Measurements from ENCODE around the gene RNF222. TPM values are rescaled to one million over a fixed set of nuclear protein-coding genes. Genes with fewer than 3 reads are reported as not detected.

The RNF222 gene
- total and polyA plus RNA-seq, 10 of the 15 experiments (the other 5 are each of a cell fraction or from before 2014, with no cell fraction given) = not detected

DNA sequence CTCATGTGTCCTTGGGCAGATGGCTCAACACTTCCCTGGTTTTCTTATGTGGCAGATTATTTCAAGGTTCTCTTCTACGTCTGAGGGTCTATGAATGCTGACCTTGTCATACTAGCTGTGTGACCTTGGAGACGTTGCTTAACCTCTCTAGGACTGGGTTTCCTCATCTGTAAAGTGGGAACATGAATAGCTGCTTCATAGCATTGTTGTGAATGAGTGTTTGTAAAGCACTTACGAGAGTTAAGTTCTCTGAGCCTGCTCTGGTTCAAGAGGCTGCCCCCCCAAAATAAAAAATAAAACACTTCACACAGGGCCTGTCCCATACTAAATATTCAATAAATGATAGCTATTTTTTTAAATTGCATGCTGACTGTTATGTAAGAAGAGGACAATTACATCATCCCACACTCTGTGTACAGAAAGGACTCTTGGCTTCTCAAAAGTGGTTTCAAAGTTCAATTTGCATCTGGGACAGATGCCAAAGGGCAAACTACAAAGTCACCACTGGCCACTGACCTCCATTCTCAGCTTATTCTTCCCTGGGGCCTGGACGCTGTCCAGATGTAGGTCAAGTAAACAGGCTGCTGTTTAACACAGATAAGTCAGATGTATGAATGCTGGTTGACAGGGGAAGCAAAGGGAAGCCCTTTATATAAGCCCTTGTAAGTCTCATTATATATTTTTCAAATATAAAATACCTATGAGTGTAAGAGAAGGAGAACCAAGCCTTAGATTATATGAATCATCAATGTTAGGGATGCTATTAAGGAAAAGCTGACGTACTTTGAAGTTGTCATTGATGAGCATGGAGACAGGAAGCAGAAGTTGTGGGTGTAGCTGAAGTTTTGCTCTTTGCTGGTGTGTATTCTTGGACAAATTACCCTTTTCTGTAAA, 22.7 kb upstream of the RNF222 start:
- no TSS peak for BruUV-seq (replicated peaks)
- TF ChIP-seq SREBF1 (IDR thresholded peaks at IDR 0.05; ENCODE audit: low read length) = no peak
- no peak overlapping the region for H3K9ac ChIP-seq (ENCODE audit: control insufficient read depth, insufficient read depth, low read length)
- H3K9me3 ChIP-seq (replicated peaks; ENCODE audit: control insufficient read depth, insufficient read depth, low read length) = no peaks in the 10 kb centered on the region
- H3K4me3 ChIP-seq = no peak overlapping the region
- ChIA-PET SMC1A (ENCODE audit: uncharacterized antibody, unreplicated experiment) (interaction anchor here (0.7 to 1.1 kb wide), 2 partner anchors 10 to 13 kb away, joined by 3 read pairs; no protein-coding TSS in a partner anchor), RAD21 (ENCODE audit: unreplicated experiment) (no interaction called here), CTCF (interaction anchor here (0.8 to 2.8 kb wide), 4 partner anchors 9 to 326 kb away, joined by 3 to 10 read pairs (median 4); no protein-coding TSS in a partner anchor), POLR2A (interaction anchor here (0.8 kb wide), 1 partner anchor 10 kb away, joined by 3 read pairs; no protein-coding TSS in a partner anchor)
- in situ Hi-C loops (cut with MboI) (no loop called here), intact Hi-C loops (cut with micrococcal nuclease; ENCODE audit: unreplicated experiment) (no loop called here)
- ATAC-seq (no peak), DNase-seq (ENCODE audit: low read depth, low spot score) (no peak), FAIRE-seq (no peak)
- no peak overlapping the region for H2AFZ ChIP-seq (ENCODE audit: control insufficient read depth, low read depth, low read length)
- no peaks in the 10 kb centered on the region for H3K4me1 ChIP-seq (ENCODE audit: control insufficient read depth, insufficient read depth, low read length)
- H4K20me1 ChIP-seq (ENCODE audit: control insufficient read depth, insufficient read depth) = no peaks in the 10 kb centered on the region
- no peak overlapping the region for H3K27ac ChIP-seq (ENCODE audit: control insufficient read depth, insufficient read depth)
- no peak overlapping the region for H3K4me2 ChIP-seq (ENCODE audit: control insufficient read depth, insufficient read depth)
- no peaks in the 10 kb centered on the region for H3K36me3 ChIP-seq (ENCODE audit: control insufficient read depth in 2 of 2, insufficient read depth in 2 of 2, low read length in 1 of 2)
- peaks cover 2 to 3% of the 10 kb centered on the region in 2 experiments; a peak in 3 of 4 replicates for H3K27me3 ChIP-seq (replicated peaks in 1 of 2; ENCODE audit: control insufficient read depth in 2 of 2, insufficient read depth in 2 of 2, low read length in 1 of 2)
- no peaks in the 10 kb centered on the region for H3K79me2 ChIP-seq (ENCODE audit: control insufficient read depth, insufficient read depth, low read length)
- 15% methylated on average over 5 of the region's 5 CpGs for WGBS (ENCODE audit: insufficient coverage, insufficient replicate concordance, low lambda C conversion rate, missing lambda C conversion rate)

DNA sequence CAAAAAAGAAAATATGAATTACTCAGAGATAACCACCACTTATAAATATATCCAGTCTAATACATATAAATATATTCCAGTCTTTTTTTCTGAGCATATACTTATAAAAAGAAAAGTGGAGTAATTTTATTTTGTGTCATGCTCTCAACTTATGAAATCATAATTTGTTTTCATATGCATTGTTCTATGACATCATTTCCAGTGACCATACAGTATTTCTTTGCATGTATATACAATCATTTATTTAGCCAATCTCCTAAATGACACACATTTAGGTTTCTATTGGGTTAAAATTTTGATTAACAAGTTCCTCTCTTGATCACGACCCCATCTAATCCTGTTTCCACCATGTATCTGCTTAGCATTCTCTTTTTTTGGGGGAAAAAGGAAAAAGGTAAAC, 21.7 kb upstream of the RNF222 start:
- POLR2A ChIA-PET = no interaction called here
- no peak overlapping the region for H3K4me2 ChIP-seq (ENCODE audit: control insufficient read depth, insufficient read depth)
- H3K9me3 ChIP-seq (replicated peaks; ENCODE audit: control insufficient read depth, insufficient read depth, low read length) = no peaks in the 10 kb centered on the region
- H3K9ac ChIP-seq (ENCODE audit: control insufficient read depth, insufficient read depth, low read length) = no peak overlapping the region
- no peak for ATAC-seq
- no peak for FAIRE-seq
- H3K36me3 ChIP-seq (ENCODE audit: control insufficient read depth in 2 of 2, insufficient read depth in 2 of 2, low read length in 1 of 2) = no peaks in the 10 kb centered on the region
- SMC1A ChIA-PET (ENCODE audit: uncharacterized antibody, unreplicated experiment) = no interaction called here
- H3K4me3 ChIP-seq = no peak overlapping the region
- in situ Hi-C loops (cut with MboI) = loop anchor here (10.0 kb wide), 1 partner anchor 595 kb away; no protein-coding TSS in a partner anchor
- peaks cover 2 to 3% of the 10 kb centered on the region in 2 experiments; a peak in 3 of 4 replicates for H3K27me3 ChIP-seq (replicated peaks in 1 of 2; ENCODE audit: control insufficient read depth in 2 of 2, insufficient read depth in 2 of 2, low read length in 1 of 2)
- no TSS peak for BruUV-seq (replicated peaks)
- TF ChIP-seq GABPA (IDR thresholded peaks at IDR 0.05; ENCODE audit: low read depth) (no peak), GATAD2B (conservative IDR thresholded peaks at IDR 0.05; ENCODE audit: low read depth) (no peak), CREM (IDR thresholded peaks at IDR 0.05; ENCODE audit: low read depth) (no peak), WRNIP1 (IDR thresholded peaks at IDR 0.05; ENCODE audit: borderline replicate concordance, low read depth, low read length) (no peak)
- TF ChIP-seq, protein P1, sequence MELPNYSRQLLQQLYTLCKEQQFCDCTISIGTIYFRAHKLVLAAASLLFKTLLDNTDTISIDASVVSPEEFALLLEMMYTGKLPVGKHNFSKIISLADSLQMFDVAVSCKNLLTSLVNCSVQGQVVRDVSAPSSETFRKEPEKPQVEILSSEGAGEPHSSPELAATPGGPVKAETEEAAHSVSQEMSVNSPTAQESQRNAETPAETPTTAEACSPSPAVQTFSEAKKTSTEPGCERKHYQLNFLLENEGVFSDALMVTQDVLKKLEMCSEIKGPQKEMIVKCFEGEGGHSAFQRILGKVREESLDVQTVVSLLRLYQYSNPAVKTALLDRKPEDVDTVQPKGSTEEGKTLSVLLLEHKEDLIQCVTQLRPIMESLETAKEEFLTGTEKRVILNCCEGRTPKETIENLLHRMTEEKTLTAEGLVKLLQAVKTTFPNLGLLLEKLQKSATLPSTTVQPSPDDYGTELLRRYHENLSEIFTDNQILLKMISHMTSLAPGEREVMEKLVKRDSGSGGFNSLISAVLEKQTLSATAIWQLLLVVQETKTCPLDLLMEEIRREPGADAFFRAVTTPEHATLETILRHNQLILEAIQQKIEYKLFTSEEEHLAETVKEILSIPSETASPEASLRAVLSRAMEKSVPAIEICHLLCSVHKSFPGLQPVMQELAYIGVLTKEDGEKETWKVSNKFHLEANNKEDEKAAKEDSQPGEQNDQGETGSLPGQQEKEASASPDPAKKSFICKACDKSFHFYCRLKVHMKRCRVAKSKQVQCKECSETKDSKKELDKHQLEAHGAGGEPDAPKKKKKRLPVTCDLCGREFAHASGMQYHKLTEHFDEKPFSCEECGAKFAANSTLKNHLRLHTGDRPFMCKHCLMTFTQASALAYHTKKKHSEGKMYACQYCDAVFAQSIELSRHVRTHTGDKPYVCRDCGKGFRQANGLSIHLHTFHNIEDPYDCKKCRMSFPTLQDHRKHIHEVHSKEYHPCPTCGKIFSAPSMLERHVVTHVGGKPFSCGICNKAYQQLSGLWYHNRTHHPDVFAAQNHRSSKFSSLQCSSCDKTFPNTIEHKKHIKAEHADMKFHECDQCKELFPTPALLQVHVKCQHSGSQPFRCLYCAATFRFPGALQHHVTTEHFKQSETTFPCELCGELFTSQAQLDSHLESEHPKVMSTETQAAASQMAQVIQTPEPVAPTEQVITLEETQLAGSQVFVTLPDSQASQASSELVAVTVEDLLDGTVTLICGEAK (IDR thresholded peaks at IDR 0.05; ENCODE audit: borderline replicate concordance) = no peak
- TF ChIP-seq, protein P2, sequence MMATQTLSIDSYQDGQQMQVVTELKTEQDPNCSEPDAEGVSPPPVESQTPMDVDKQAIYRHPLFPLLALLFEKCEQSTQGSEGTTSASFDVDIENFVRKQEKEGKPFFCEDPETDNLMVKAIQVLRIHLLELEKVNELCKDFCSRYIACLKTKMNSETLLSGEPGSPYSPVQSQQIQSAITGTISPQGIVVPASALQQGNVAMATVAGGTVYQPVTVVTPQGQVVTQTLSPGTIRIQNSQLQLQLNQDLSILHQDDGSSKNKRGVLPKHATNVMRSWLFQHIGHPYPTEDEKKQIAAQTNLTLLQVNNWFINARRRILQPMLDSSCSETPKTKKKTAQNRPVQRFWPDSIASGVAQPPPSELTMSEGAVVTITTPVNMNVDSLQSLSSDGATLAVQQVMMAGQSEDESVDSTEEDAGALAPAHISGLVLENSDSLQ (IDR thresholded peaks at IDR 0.05) = no peak
- no peaks in the 10 kb centered on the region for H3K79me2 ChIP-seq (ENCODE audit: control insufficient read depth, insufficient read depth, low read length)
- no peak overlapping the region for H2AFZ ChIP-seq (ENCODE audit: control insufficient read depth, low read depth, low read length)
- WGBS (ENCODE audit: insufficient coverage, insufficient replicate concordance, low lambda C conversion rate, missing lambda C conversion rate) = 0% methylated on average over 1 of the region's 1 CpG
- no peaks in the 10 kb centered on the region for H4K20me1 ChIP-seq (ENCODE audit: control insufficient read depth, insufficient read depth)
- RAD21 ChIA-PET (ENCODE audit: unreplicated experiment) = no interaction called here
- CTCF ChIA-PET = interaction anchor here (0.8 kb wide), 1 partner anchor 10 kb away, joined by 3 read pairs; no protein-coding TSS in a partner anchor
- H3K27ac ChIP-seq (ENCODE audit: control insufficient read depth, insufficient read depth) = no peak overlapping the region
- intact Hi-C loops (cut with micrococcal nuclease; ENCODE audit: unreplicated experiment) = loop anchor here (10.0 kb wide), 1 partner anchor 475 kb away; no protein-coding TSS in a partner anchor
- no peaks in the 10 kb centered on the region for H3K4me1 ChIP-seq (ENCODE audit: control insufficient read depth, insufficient read depth, low read length)
- no peak for DNase-seq (ENCODE audit: low read depth, low spot score)
